H7 (cell line): Measurements from ENCODE around the gene IL17F. TPM values are rescaled to one million over a fixed set of nuclear protein-coding genes. Genes with fewer than 3 reads are reported as not detected.
"Not testable (repeated sequence)": the region's sequence is repeated elsewhere in the genome, so short reads cannot be mapped to it uniquely, and the experiment has no call there.

Experiments
- DNase-seq: peaks from one replicate; pipeline ENCODE4 v3.0.0; 2012
- H3K27me3 ChIP-seq: 2 replicates; pipeline ENCODE4 v1.6.0; 2011; ENCODE audit warnings: mild to moderate bottlenecking, low read length; ENCODE audit not compliant: control insufficient read depth, insufficient read depth
- H3K36me3 ChIP-seq: replicated peaks from 2 replicates; pipeline ENCODE4 v1.5.1; 2011; ENCODE audit warnings: low read length; ENCODE audit not compliant: control insufficient read depth, insufficient read depth
- H3K4me3 ChIP-seq: 2 replicates; pipeline ENCODE4 v1.5.1; 2011; ENCODE audit warnings: low read depth, mild to moderate bottlenecking, control low read depth, low read length, moderate library complexity; ENCODE audit not compliant: insufficient read depth
- total RNA-seq: library from RNA; depleted of rRNA; stranded (reverse); fragments of >200 nt; shearing (Covaris generic); gene quantifications from 2 replicates; pipeline ENCODE4 v1.2.3, GENCODE V29; 2014

Gene IL17F
- total RNA-seq, 1 experiment from 2014 or later, result not detected

DNA sequence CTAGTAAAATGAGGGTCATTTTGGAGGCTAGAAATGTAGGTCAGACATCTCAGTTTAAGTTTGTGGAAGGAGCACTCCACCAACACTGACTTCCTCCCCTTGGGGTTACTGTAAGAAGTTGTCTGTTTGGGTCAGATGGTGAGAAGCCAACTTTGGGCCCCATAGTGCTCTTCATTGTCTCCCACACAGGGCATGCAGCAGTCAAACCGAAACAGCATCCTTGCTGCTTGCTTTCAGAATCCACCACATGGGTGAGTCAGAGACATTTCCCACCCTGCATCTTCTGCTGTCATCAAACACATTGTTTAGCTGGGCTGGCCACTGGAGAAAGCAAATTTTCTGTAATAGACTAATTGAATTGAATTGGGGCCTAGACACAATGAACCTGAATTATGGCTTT is 16.8 kb downstream of the IL17F start:
- Histone ChIP-seq H3K4me3 (no peak overlapping the region), H3K27me3 (no peaks in the 10 kb centered on the region), H3K36me3 (no peaks in the 10 kb centered on the region)
- DNase-seq, result no peak

DNA sequence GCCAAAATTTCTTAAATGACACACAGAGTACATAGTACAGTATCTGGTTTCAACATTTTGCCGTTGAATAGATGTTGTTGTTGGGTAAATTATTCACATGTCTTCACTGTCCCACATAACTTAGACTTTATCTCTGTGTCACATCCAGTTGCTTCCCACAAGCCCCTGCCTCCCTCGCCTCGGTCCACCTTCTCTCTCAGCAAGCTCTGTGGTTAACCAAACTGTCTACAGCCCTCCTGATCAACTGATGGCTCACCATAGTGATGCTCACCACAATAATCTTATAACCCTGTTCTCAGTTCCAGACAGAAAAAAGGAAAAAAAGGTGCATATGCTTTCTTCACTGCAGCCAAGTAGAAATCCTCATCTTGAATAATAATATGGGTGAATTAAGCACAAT is 23.0 kb downstream of the IL17F start:
- Histone ChIP-seq H3K4me3 (no peak overlapping the region), H3K27me3 (no peaks in the 10 kb centered on the region), H3K36me3 (no peaks in the 10 kb centered on the region)
- no peak for DNase-seq

GRCh38 chr6:52217761-52218160 is 26.5 kb downstream of the IL17F start:
- H3K27me3 ChIP-seq, result no peaks in the 10 kb centered on the region
- no peaks in the 10 kb centered on the region for H3K36me3 ChIP-seq
- no peak for DNase-seq
- H3K4me3 ChIP-seq, result no peak overlapping the region

DNA sequence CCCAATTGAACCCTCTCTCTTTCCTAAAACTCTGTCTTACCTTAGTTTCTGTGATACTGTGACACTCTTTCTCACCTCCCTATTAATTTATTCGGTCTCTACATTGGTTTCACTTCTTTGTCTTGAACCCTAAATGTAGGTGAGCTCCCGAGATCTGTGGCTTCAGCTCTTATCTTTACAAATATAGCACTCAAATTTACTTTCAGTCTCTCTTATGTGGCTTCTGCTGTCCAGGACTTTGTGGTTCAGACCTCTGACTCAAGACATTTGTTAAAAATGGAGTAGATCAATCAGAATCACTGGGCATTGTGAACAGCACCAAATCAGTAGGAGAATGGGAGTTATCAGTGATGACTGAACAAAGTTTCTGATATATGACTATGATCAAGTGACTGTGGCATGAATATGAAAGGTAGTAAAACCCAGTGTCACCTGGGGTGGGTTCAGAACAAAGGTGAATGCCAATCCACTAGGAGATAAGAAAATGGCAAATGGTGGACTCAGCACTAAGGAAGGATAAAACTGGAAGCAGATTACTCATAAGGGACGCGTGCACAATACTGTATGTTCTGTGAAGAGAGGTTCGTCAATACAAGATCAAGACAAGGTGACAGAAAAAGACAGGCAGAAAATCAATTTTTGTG is 27.2 kb downstream of the IL17F start:
- Histone ChIP-seq H3K27me3 (no peaks in the 10 kb centered on the region), H3K4me3 (no peak overlapping the region), H3K36me3 (no peaks in the 10 kb centered on the region)
- no peak for DNase-seq

DNA sequence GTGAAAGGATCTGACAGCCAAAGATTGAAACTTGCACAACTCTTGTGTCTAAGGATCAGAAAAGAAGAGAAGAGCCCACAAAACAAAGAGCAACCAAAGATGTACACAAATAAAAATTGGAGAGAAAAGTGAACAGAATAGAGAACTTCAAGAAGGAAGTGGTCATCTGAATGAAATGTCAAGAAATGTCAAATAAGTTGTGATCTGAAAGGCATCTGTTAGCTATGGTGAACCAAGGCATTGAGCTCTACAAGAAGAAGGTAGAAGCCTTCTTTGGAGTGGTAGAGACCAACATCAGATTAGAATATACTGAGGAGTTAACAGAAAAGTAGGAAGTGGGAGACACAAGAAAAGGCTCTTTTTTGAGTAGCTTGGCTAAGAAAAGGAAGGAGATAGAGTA is 28.5 kb downstream of the IL17F start:
- H3K27me3 ChIP-seq, result no peaks in the 10 kb centered on the region
- DNase-seq, result no peak
- H3K4me3 ChIP-seq, result no peak overlapping the region
- no peaks in the 10 kb centered on the region for H3K36me3 ChIP-seq

- Histone ChIP-seq H3K36me3 (no peaks in the 10 kb centered on the region), H3K27me3 (no peaks in the 10 kb centered on the region), H3K4me3 (no peak overlapping the region)
- DNase-seq, result no peak
These were observed 31.2 kb downstream of the IL17F start for GRCh38 chr6:52213127-52213526.

DNA sequence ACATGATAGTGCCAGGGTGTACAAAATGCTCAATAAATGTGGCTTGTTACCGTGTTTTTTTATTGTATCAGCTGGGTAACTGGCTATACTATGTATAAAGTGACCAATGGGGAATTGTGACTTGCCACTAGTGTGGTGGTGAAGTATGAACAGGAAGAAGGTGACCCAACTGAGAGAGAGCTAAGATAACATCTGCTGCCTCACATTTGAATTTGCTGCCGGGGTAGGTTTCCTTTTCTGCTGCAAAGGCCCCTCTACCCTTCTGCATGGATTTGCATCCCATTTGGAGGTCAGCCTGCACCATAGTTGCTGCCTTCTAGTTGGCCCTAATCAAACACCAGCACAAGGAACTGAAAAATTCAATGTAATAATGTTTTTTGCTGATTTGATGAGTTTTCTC is 34.1 kb downstream of the IL17F start:
- no peak overlapping the region for H3K4me3 ChIP-seq
- H3K36me3 ChIP-seq, result no peaks in the 10 kb centered on the region
- DNase-seq, result no peak
- H3K27me3 ChIP-seq, result no peaks in the 10 kb centered on the region

GRCh38 chr6:52209770-52210169 is 34.5 kb downstream of the IL17F start:
- H3K27me3 ChIP-seq, result no peaks in the 10 kb centered on the region
- DNase-seq, result no peak

GRCh38 chr6:52208612-52209011 is 35.7 kb downstream of the IL17F start:
- Histone ChIP-seq H3K4me3 (no peak overlapping the region), H3K36me3 (no peaks in the 10 kb centered on the region), H3K27me3 (no peaks in the 10 kb centered on the region)
- no peak for DNase-seq

More at GRCh38 chr6:52209770-52210169, 34.5 kb downstream of the IL17F start:
- Histone ChIP-seq H3K4me3 (no peak overlapping the region), H3K36me3 (no peaks in the 10 kb centered on the region)

GRCh38 chr6:52207066-52207465 is 37.2 kb downstream of the IL17F start:
- Histone ChIP-seq H3K4me3 (no peak overlapping the region), H3K36me3 (no peaks in the 10 kb centered on the region), H3K27me3 (no peaks in the 10 kb centered on the region)
- no peak for DNase-seq

- no peak for DNase-seq
- no peaks in the 10 kb centered on the region for H3K27me3 ChIP-seq
- H3K4me3 ChIP-seq, result no peak overlapping the region
- H3K36me3 ChIP-seq, result no peaks in the 10 kb centered on the region
These were observed 42.8 kb downstream of the IL17F start for GRCh38 chr6:52201493-52201892.

DNA sequence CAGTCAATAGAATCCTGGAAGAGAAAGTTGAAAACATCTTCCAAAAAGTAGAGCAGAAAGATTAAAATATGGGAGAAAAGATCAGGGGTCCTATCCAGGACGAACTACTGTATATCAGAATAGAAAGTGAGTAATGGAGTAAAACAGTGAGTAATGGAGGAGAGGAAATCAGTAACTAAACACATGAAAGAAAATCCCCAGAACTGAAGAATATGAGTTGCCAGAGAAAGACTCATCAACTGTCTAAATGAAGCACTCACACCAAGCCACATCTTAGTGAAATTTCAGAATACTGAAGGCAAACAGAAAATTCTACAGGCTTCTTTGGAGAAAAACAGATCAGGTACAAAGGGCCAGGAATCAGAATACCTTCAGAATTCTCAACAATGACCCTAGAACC is 43.3 kb downstream of the IL17F start:
- no peak for DNase-seq
- no peak overlapping the region for H3K4me3 ChIP-seq
- H3K27me3 ChIP-seq, result no peaks in the 10 kb centered on the region
- H3K36me3 ChIP-seq, result no peaks in the 10 kb centered on the region

- DNase-seq, H3K4me3 ChIP-seq, H3K27me3 ChIP-seq, H3K36me3 ChIP-seq: not testable (repeated sequence)
These were observed 44.2 kb downstream of the IL17F start for GRCh38 chr6:52200088-52200487.

- DNase-seq, result no peak
These were observed 48.4 kb downstream of the IL17F start for GRCh38 chr6:52195886-52196285.

DNA sequence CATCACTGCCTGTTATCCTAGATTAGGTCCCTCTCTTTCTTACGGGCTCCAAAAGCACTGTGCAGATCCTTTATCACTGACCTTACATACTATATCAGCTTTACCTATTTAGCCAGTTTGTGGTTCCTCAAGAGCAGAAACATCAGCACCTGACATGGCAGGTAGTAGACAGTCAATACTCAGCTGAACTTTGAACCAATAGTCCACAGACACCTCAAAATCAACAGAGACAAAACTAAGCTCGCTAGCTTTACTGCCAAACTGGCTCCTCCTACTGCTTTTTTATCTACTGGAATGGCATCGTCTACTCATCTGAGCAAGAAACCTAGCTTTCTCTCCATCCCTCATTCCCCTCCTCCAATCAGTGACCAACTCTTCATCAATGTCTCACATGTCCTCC is 52.5 kb downstream of the IL17F start:
- Histone ChIP-seq H3K4me3 (no peak overlapping the region), H3K36me3 (no peaks in the 10 kb centered on the region), H3K27me3 (no peaks in the 10 kb centered on the region)
- no peak for DNase-seq

More at GRCh38 chr6:52195886-52196285, 48.4 kb downstream of the IL17F start:
- Histone ChIP-seq H3K36me3 (no peaks in the 10 kb centered on the region), H3K4me3 (no peak overlapping the region), H3K27me3 (no peaks in the 10 kb centered on the region)

DNA sequence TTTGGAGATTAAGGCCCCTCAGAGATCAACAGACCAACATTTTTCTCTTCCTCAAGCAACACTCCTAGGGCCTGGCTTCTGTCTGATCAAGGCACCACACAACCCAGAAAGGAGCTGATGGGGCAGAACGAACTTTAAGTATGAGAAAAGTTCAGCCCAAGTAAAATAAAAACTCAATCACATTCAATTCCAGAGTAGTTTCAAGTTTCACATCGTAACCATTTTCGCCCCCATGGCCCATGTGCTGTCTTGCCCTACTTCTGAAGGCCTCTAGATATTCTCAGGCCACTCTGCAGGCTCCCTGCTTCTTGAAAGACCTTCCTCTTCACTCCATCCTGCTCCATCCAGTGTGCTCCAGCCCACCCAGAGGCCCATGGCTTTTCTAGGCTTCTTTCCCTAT is 53.9 kb downstream of the IL17F start:
- no peaks in the 10 kb centered on the region for H3K27me3 ChIP-seq
- no peak for DNase-seq
- no peaks in the 10 kb centered on the region for H3K36me3 ChIP-seq
- H3K4me3 ChIP-seq, result no peak overlapping the region
